ENCODE results near the gene HCST. TPM values are rescaled to one million over a fixed set of nuclear protein-coding genes. Genes with fewer than 3 reads are reported as not detected.

HCST gene
- total RNA-seq, 4 donors from 2014 or later, result 8.3 TPM; not detected in 3

GRCh38 chr19:35939307-35940077, 37.2 kb downstream of the HCST start:
- no peak overlapping the region for H3K27ac ChIP-seq
- no peak for TF ChIP-seq POLR2A (IDR thresholded peaks at IDR 0.05)
- no peak for TF ChIP-seq POLR2AphosphoS5 (IDR thresholded peaks at IDR 0.05)
- H3K4me3 ChIP-seq, result no peak overlapping the region
- no peaks in the 10 kb centered on the region for H3K27me3 ChIP-seq
- H3K9me3 ChIP-seq, result no peaks in the 10 kb centered on the region
- H3K36me3 ChIP-seq, result peaks cover 32% of the 10 kb centered on the region
- WGBS, result 96% methylated on average over 24 of the region's 55 CpGs
- DNase-seq (ENCODE audit: low spot score in 2 of 2), result no peak
- H3K4me1 ChIP-seq, result peaks cover 39% of the 10 kb centered on the region

GRCh38 chr19:35940078-35940775, 37.9 kb downstream of the HCST start:
- DNase-seq (ENCODE audit: low spot score in 2 of 2), result no peak
- H3K36me3 ChIP-seq, result peaks cover 38% of the 10 kb centered on the region

GRCh38 chr19:35940839-35941238, 38.5 kb downstream of the HCST start:
- TF ChIP-seq CTCF (IDR thresholded peaks at IDR 0.05) (no peak), POLR2A (IDR thresholded peaks at IDR 0.05) (no peak), EP300 (IDR thresholded peaks at IDR 0.05) (no peak)
- no peaks in the 10 kb centered on the region for H3K9me3 ChIP-seq
- no peak for DNase-seq (ENCODE audit: low spot score in 2 of 2)
- no peak overlapping the region for H3K27ac ChIP-seq
- H3K27me3 ChIP-seq, result no peaks in the 10 kb centered on the region
- peaks cover 28% of the 10 kb centered on the region for H3K4me1 ChIP-seq
- peaks cover 40% of the 10 kb centered on the region for H3K36me3 ChIP-seq
- no peak overlapping the region for H3K4me3 ChIP-seq
- 64% methylated on average over 4 of the region's 4 CpGs for WGBS

More at GRCh38 chr19:35940078-35940775, 37.9 kb downstream of the HCST start:
- no peaks in the 10 kb centered on the region for H3K27me3 ChIP-seq
- TF ChIP-seq POLR2AphosphoS5 (IDR thresholded peaks at IDR 0.05) (no peak), POLR2A (IDR thresholded peaks at IDR 0.05) (no peak), CTCF (IDR thresholded peaks at IDR 0.05) (no peak), EP300 (IDR thresholded peaks at IDR 0.05) (no peak)
- no peak overlapping the region for H3K4me3 ChIP-seq
- peaks cover 34% of the 10 kb centered on the region for H3K4me1 ChIP-seq
- 96% methylated on average over 28 of the region's 51 CpGs for WGBS
- H3K27ac ChIP-seq, result no peak overlapping the region
- H3K9me3 ChIP-seq, result no peaks in the 10 kb centered on the region

GRCh38 chr19:35942235-35942634, 39.9 kb downstream of the HCST start:
- TF ChIP-seq EP300 (IDR thresholded peaks at IDR 0.05), result no peak
- TF ChIP-seq CTCF (IDR thresholded peaks at IDR 0.05), result no peak
- TF ChIP-seq POLR2A (IDR thresholded peaks at IDR 0.05), result no peak
- TF ChIP-seq POLR2AphosphoS5 (IDR thresholded peaks at IDR 0.05), result no peak
- WGBS, result 100% methylated on average over 3 of the region's 3 CpGs
- H3K4me1 ChIP-seq, result peaks cover 16% of the 10 kb centered on the region
- no peaks in the 10 kb centered on the region for H3K27me3 ChIP-seq
- H3K4me3 ChIP-seq, result no peak overlapping the region
- H3K27ac ChIP-seq, result no peak overlapping the region
- H3K9me3 ChIP-seq, result no peaks in the 10 kb centered on the region
- peaks cover 40% of the 10 kb centered on the region for H3K36me3 ChIP-seq
- no peak for DNase-seq (ENCODE audit: low spot score in 2 of 2)

- Histone ChIP-seq H3K36me3 (peaks cover 40% of the 10 kb centered on the region), H3K27me3 (no peaks in the 10 kb centered on the region), H3K9me3 (no peaks in the 10 kb centered on the region), H3K4me1 (peaks cover 2% of the 10 kb centered on the region), H3K27ac (no peak overlapping the region), H3K4me3 (no peak overlapping the region)
- WGBS, result 81% methylated on average over 9 of the region's 9 CpGs
- DNase-seq (ENCODE audit: low spot score in 2 of 2), result no peak
- no peak for TF ChIP-seq CTCF (IDR thresholded peaks at IDR 0.05)
- no peak for TF ChIP-seq POLR2A (IDR thresholded peaks at IDR 0.05)
- TF ChIP-seq EP300 (IDR thresholded peaks at IDR 0.05), result no peak
- TF ChIP-seq POLR2AphosphoS5 (IDR thresholded peaks at IDR 0.05), result no peak
Measured at GRCh38 chr19:35943321-35944301, 41.3 kb downstream of the HCST start.
